ENCODE results near the gene OLIG1.

The OLIG1 gene

DNA sequence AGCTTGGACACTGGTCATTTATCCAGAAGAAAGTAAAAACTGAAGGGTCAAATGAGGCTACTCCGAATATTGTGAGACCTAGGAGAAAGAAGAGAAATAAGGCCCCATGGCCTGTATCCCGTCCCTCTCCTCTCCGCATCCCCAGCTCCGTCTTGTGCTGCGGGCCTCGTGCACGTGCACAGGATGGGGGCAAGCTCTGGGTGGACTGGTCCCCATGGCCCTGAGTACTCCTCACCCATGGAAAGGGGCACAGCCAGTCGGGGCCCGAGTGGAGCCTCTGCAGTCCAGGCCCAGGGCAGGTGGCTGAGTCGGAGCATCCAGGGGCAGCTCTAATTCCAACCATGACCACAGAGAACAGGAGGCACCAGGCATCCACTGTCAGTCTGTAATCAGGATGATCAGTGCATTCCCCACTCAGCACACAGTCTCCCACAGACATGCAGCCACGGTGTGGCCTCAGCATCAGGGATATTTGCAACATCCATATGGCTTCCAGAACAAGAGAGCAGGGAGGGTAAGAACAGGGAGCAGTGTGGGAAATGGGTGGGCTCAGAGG is 12.5 kb upstream of the OLIG1 start:
- no peak for DNase-seq
- intact Hi-C loops (cut with DNase I): no loop called here

DNA sequence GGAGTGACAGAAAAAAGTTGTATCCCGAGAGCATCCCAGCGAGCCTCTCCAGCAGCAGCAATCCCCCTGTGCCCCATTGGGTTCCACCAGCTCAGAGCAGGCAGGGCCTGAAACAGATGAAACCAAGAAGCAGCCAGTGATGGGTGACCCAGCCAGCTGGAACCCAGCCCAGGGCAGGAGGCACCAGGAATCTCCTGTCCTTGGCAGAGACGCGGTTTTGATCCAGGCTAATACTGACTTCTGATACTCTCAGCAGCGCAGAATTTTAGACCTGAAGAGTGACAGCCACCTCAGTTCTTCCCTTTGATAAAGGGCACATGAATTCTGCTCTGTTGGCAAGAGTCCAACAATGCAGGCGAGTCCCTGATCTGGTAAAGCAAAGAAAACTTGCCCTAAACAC is 11.4 kb upstream of the OLIG1 start:
- peak in 6 of 10 donors; percentile 32 to 93 (median 62) for DNase-seq

DNA sequence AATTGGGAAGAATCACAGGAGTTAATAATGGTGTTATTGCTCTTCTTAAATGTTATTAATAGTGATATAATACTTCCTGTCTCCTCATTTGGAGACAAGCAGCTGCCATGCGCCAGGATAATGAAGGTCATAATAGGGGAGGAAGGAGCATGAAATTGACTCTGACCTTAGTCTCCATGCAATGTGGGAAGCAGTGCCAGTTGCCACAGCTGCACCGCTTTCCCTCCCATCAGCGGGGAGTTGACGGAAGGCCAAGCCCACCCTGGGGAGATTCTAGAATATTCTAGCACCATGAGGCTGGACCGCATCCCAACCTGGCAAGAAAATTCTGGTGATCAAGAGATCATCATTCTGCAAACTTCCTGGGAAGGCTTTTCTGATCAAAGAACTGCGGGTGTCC is 11.0 kb upstream of the OLIG1 start:
- intact Hi-C loops (cut with DNase I): no loop called here
- DNase-seq: no peak

More for the DNA sequence above, 11.4 kb upstream of the OLIG1 start:
- intact Hi-C loops (cut with DNase I): no loop called here

DNA sequence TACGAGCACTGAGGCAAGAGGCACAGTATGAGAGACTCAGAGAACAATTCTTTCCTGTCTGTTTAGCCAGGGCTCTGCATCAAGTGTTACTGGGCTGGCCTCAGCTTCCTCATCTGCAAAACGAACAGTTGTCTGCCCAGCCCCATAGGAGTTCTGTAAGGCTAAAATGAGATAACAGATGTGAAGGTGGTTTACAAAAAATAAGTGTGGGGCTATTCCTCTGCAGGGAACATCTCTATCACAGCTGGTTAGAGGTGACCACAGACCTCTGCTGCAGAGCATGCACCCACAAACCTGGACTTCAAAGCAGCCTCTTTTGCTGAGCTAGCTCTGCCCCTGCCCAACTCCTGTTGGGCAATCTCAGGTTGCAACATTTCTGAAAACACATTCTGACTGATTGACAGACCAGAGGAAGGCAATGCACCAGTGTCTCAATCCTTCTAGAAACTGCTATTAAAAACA is 10.5 kb upstream of the OLIG1 start:
- no peak for DNase-seq

DNA sequence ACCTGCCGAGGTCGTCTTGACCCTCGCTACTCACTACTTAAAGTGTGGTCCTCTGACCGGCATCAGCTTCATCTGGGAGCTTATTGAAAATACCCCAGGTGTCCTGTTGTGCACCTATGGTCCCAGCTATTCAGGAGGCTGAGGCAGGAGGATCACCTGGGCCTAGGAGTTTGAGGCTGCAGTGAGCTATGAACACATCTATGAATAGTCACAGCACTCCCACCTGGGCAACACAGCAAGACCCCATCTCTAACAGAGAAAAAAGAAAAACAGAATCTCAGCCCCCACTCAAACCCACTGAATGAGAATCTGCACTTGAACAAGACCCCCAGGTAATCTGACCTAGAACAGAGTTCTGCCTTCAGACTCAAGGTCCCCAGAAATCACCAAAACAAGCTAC is 8.7 kb upstream of the OLIG1 start:
- intact Hi-C loops (cut with DNase I): no loop called here
- DNase-seq: no peak

More for the DNA sequence above, 10.5 kb upstream of the OLIG1 start:
- intact Hi-C loops (cut with DNase I): no loop called here

DNA sequence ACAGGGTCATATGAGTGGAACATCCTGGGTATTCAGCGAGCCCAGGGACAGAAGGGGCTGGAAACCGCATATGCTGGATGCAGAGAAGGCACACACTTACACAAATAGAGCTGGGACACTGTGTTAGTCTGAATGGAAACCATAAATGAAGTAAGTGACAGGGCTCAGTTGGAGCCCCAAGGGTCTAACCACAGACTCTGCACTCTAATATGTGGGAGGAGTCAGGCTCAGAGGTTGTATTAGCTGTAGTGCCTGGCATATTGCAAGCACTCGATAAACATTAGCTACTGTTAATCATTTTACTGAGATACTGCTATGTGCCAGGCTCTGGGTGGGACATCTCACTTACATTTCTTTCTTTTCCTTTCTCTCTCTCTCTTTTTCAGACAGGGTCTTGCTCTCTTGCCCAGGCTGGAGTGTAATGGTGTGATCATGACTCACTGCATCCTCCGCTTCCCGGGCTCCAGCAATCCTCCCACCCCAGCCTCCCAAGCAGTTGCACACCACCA is 6.5 kb upstream of the OLIG1 start:
- intact Hi-C loops (cut with DNase I): no loop called here
- no peak for DNase-seq

DNA sequence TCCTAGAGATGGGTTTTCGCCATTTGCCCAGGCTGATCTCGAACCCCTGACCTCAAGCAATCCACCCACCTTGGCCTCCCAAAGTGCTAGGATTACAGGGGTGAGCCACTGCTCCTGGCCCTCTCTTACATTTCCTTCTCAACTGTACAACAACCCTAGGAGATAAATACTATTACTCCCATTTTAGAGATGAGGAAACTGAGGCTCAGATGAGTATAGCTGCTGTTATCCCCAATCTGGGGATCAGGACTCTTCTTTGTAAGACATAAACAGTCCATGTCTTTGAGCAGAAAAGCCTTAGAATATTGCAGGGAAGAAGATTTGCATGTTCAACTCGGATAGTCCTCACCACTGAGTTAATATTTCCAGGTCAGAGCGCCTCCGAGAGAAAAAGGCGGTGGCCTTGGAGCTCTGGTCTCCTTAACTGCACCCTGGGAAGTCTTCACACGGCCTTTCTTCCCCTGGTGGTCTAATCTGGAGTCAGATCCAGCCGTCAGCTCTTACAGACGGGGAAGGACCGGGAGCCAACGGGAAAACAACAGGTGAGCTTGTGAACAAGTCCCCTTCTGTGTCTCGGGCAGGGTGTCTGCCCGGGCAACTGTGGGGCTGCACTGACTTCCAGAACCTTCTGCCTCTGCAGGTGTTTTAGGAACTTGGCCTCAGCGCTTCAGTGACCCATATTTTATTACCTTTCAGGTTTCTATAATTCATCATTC is 5.9 kb upstream of the OLIG1 start:
- intact Hi-C loops (cut with DNase I): no loop called here
- DNase-seq: peak in 1 of 10 donors; percentile 82

DNA sequence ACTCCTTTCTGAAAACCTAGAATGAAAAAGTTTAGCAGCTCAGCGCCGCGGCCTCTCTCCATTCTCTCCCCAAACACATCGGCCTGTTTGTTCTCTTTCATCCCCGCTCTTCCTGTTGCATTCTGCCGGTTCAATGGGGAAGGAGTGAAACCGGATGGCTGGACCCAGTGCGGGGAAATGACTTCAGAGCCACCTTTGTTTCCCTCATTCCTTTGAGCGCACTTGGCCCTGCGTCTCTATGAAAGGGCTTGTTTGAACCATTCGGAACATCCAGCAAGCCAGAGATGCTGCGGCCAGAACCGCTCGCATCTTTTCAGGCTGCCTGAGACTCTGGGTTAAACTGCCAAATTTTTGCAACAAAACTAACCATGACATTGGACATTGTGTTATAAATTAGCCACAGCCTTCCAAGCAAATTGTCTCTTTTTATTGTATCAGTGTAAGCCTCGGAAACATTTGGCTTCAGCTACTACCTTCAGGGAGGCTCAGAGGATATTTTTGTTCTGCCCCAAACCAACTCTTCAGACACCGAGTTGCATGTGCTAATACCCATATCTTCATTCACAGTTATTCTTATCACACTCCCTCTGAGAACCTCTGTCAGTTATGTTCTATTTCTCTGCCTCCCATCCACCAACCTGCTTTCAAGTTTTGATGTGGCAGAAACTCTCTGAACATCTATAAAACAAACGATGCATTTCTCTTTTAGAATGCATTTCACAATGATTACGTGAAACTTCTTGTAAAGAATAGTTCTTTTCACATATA is 5.1 kb upstream of the OLIG1 start:
- peak; percentile 26 to 90 (median 56) for DNase-seq
- intact Hi-C loops (cut with DNase I): no loop called here

DNA sequence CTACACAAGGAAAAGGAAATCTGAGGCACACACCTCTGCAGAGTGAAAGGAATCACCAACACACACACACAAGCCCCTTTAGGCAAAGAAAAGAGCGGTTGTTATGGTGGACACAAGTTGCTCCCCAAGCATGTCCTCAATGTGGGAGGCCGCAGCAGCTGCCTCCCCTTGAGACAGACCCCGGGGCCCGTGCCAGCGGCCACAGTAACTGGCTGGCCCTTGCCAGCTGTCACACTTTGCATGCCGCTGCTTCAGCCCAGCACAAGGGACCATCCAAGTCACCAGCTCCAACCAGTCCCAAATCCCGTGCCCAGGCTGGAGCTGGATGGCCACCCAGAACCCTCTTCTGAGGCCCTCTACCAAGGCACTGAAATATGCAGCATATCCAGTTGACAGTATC is 2.9 kb upstream of the OLIG1 start:
- intact Hi-C loops (cut with DNase I): no loop called here
- peak in 3 of 10 donors; percentile 48 to 87 (median 84) for DNase-seq

DNA sequence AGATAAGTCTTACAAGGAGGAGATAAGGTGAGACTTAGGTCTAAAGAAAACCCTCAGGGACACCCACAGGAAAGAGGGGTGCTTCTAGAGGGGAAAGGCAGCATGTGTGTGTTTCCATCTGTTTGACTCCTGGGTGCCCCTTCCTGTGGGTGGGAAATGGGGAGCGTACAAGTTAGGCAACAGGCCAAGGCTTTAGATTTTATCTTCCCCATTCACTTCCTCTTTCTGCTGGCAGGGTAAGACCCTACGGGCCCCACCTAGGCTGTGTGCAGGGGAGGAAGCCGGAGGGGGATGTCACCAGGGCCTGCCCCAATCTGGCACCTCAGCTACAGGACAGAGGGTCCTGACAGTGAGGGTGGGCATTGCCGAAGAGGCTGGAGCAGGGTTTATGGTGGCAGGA is 2.5 kb upstream of the OLIG1 start:
- intact Hi-C loops (cut with DNase I): no loop called here
- peak in 1 of 10 donors; percentile 66 for DNase-seq

DNA sequence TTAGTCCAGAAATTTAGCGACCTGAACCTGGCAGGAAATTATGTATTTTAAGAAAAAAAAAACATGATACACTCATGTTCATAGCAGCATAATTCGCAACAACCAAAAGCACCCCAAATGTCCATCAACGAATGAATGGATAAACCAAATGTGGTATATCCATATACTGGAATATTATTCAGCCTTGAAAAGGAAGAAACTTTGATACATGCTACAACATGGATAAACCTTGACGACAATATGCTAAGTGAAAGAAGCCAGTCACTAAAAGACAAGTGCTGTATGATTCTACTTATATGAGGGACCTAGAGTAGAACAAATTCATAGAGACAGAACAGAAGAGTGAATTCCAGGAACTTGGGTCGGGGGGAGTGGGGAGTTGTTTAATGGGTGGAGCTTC is 698 bp upstream of the OLIG1 start:
- intact Hi-C loops (cut with DNase I): no loop called here
- DNase-seq: no peak

DNA sequence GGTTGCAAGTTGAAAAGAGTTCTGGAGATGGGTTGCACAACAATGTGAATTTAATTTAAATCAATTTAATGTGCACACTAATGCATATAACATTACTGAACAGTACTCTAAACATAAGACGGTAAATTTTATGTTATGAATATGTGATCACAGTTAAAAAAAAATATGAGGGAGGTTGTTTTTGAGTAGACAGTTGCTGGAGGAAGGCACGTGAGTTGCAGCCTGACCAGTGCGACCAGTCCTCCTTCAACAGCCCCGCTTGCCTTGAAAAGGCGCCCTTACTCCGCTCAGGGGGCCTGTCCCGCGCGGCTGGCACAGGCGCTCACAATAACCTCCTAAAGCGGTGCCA is 322 bp upstream of the OLIG1 start:
- intact Hi-C loops (cut with DNase I): no loop called here
- no peak for DNase-seq

DNA sequence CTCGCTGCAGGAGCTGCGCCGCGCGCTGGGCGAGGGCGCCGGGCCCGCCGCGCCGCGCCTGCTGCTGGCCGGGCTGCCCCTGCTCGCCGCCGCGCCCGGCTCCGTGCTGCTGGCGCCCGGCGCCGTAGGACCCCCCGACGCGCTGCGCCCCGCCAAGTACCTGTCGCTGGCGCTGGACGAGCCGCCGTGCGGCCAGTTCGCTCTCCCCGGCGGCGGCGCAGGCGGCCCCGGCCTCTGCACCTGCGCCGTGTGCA is 730 bp downstream of the OLIG1 start:
- intact Hi-C loops (cut with DNase I): loop anchor here (1.0 to 2.0 kb wide), 2 partner anchors 45 to 46 kb away; partner anchors contain the start of gene OLIG2
- DNase-seq: no peak

DNA sequence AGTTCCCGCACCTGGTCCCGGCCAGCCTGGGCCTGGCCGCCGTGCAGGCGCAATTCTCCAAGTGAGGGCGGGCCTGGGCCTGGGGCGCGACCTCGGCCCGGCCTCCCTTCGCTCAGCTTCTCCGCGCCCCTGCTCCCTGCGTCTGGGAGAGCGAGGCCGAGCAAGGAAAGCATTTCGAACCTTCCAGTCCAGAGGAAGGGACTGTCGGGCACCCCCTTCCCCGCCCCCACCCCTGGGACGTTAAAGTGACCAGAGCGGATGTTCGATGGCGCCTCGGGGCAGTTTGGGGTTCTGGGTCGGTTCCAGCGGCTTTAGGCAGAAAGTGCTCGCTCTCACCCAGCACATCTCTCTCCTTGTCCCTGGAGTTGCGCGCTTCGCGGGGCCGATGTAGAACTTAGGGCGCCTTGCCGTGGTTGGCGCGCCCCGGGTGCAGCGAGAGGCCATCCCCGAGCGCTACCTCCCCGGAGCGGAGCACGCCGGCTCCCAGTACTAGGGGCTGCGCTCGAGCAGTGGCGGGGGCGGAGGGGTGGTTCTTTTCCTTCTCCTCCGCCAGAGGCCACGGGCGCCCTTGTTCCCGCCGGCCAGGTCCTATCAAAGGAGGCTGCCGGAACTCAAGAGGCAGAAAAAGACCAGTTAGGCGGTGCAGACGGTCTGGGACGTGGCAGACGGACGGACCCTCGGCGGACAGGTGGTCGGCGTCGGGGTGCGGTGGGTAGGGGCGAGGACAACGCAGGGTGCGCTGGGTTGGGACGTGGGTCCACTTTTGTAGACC is 1.2 kb downstream of the OLIG1 start:
- intact Hi-C loops (cut with DNase I): loop anchor here (1.0 to 2.0 kb wide), 2 partner anchors 46 kb away; partner anchors contain the start of gene OLIG2
- DNase-seq: peak in 3 of 10 donors; percentile 36 to 89 (median 65)

DNA sequence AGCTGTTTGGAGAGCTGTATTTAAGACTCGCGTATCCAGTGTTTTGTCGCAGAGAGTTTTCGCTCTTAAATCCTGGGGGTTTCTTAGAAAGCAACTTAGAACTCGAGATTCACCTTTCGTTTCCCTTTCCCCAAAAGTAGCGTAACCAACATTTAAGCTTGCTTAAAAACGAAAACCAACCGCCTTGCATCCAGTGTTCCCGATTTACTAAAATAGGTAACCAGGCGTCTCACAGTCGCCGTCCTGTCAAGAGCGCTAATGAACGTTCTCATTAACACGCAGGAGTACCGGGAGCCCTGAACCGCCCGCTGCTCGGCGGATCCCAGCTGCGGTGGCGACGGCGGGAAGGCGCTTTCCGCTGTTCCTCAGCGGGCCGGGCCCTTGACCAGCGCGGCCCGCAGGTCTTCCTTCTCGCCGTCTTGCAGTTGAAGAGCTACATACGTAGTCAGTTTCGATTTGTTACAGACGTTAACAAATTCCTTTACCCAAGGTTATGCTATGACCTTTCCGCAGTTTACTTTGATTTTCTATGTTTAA is 1.9 kb downstream of the OLIG1 start:
- intact Hi-C loops (cut with DNase I): loop anchor here (2.0 kb wide), 1 partner anchor 45 kb away; no protein-coding TSS in a partner anchor
- DNase-seq: peak in 1 of 10 donors; percentile 53

DNA sequence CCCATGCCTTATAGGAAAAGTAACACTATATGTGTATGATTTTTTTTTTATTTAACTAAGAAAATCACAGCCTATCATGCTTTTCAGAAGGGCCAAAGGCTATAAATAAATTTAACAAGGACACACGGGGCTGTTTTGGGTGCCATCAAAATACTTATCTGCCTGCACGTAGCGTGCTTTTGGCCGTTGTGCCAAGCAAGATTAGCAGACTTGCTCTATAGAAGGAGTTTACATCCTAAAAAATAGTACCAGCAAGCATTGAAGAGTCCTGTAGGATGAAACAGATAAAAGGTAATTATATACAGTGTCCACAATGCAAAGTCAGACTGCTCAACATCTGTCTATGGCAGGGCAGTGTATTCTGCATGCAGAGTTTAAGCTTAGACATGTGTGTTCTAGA is 3.7 kb downstream of the OLIG1 start:
- no peak for DNase-seq
- intact Hi-C loops (cut with DNase I): no loop called here

DNA sequence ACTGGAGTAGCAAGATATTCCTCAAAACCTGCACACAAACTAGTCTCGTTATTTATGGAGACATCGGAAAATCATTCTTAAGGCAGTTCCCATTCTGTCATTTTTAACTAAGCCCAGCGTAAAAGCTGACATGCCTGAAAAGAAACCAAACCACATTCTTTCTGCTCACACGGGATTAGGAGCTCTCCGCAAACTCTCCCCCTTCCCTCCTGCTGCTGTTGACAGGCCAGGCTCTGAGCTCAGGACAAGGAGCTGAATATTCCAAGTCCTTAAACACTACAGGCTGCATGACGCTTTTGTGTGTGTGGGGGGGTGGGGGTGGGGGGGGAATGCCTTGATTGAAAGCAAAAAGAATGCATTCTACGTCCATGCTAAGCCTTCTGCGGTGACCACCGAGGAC is 5.2 kb downstream of the OLIG1 start:
- intact Hi-C loops (cut with DNase I): no loop called here
- DNase-seq: no peak

DNA sequence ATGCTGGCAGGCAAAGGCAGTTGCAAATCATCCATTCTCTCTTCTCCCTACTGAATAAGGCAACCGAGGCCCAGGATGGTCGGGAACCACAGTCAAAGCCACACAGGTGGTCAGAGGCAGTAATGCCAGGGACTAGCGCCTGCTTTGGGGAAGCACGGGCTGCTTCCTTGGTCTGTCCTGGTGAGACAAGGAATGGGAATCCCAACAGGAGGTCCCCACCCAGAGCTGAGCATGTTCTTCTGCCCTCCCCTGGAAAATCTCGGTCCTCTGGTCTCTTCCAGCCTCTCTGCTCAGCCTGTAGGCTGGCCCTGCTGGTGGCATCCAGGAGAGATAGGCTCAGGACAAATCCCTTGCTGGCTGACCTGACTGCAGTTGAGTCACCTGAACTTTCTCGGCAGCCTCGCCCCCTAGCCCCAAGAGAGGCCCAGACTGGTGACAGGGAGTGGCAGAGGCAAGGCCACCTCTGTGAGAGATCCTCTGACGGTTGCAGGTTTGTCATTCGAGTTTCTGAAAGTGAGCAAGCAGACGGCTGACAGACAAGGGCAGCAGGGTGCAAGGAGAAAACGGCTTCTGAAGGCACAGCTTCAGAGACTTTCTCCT is 5.8 kb downstream of the OLIG1 start:
- DNase-seq: no peak
- intact Hi-C loops (cut with DNase I): no loop called here

DNA sequence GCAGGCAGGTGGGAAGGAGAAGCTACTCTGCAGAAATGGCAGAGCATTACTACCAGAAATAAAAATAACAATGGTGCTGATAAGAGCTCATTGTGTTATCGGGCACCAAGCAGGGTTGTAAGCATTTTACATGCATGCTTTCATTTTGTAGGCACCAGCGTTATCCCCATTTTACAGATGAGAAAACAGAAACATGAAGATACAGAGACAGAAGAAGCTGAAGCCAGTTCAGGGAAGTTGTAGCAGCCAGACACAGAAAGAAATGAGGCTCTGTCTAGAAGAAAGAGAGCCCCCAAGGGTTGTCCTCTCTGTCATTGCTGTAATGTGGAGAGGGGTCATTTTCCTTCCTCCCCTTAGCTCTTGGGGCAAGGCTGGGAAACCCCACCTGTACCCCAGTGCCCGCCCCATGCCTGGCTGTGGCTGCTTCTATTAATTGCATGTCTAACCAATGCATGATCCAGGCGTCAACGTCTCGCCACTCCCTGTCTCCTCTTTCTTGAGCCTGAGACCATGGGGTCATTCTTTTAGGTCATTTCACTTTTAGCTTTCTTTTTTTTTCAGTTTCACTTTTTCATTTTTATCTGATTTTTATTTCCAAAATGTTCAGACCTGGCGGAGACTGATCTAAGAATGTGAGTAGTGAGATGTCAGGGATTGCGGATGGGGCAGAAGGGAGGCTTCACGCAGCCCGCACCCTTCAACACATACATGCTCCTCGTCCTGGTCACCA is 6.8 kb downstream of the OLIG1 start:
- intact Hi-C loops (cut with DNase I): no loop called here

More for the DNA sequence above, 6.8 kb downstream of the OLIG1 start:
- no peak for DNase-seq

Measured in posterior cingulate gyrus (tissue), 11 donors.